ENCODE results near the gene LYVE1.

LYVE1 gene

DNA sequence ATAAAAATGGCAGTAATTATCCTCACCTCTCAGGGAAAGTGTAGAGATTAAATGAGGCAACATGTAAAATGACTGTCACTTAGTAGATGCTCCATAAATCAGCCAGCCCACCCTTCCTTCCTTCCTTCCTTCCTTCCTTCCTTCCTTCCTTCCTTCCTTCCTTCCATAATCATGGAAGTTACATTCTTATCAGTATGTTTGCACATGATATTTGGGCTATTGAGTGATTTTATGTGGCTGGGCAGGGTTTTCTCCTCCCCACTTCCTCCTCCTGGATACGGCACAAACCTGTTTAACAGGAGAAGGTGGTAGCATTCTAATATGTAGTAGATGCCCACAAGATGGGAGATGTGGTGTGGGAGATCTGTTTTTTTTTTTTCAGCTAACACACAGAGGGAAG is 11.9 kb downstream of the LYVE1 start:
- no peak for DNase-seq (ENCODE audit: low read depth)

GRCh38 chr11:10551845-10552352 is 16.6 kb downstream of the LYVE1 start:
- DNase-seq (ENCODE audit: low read depth), result no peak

DNA sequence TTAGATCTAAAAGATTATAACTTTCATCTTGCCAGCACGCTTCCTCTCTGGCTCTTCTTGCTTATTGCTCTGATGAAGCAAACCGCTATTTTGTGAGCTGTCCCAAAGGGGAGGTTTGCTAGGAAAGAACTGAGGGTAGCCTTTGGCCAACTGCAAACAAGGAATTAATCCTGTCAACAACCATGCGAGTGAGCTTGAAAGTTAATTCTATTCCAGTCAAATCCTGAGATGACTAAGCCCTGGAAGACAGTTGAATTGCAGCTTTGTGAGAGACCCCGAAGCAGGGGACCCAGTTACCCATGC is 17.2 kb downstream of the LYVE1 start:
- DNase-seq (ENCODE audit: low read depth), result no peak

- DNase-seq (ENCODE audit: low read depth), result no peak
Measured at GRCh38 chr11:10550503-10551289, 17.8 kb downstream of the LYVE1 start.

- DNase-seq (ENCODE audit: low read depth), result no peak
Measured at GRCh38 chr11:10544491-10545465, 23.7 kb downstream of the LYVE1 start.

DNA sequence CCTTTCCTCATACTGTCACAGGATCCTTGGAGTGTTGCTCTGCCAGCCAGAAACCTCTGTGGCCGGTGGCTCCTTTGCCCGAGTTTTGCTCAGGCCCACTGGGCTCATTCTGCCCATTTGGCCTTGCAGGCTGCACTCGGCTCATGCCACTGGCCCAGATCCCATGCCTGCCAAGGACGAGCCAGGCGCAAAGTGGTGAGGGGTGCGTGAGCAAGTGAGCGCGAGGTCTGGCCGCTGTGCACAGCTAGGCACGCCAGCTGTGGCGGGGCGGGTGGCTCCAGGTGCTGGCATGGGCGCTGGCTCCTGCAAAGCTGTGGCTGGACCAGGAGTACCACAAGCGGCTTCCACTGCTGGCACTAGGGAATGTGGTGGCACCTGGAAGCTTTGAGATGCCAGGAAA is 24.7 kb downstream of the LYVE1 start:
- no peak for DNase-seq (ENCODE audit: low read depth)

GRCh38 chr11:10542776-10543175 is 25.7 kb downstream of the LYVE1 start:
- DNase-seq (ENCODE audit: low read depth), result no peak

DNA sequence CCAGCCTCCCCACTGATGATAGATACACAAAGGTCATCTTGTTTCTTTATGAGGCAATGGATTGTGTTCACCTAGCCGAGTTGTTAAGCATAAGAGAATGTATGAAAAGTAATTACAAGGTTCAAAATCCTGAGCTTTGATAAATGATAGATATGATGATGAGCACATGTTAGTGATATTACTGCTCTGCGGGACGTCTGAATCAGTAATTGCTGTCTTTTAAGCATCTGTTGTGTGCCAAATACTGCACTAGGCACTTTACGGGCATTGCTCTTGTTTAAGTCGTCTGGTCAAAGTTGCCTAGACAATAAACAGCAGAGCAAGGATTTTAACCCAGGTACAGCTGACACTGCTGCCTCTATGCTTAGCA is 26.9 kb downstream of the LYVE1 start:
- no peak for DNase-seq (ENCODE audit: low read depth)

DNA sequence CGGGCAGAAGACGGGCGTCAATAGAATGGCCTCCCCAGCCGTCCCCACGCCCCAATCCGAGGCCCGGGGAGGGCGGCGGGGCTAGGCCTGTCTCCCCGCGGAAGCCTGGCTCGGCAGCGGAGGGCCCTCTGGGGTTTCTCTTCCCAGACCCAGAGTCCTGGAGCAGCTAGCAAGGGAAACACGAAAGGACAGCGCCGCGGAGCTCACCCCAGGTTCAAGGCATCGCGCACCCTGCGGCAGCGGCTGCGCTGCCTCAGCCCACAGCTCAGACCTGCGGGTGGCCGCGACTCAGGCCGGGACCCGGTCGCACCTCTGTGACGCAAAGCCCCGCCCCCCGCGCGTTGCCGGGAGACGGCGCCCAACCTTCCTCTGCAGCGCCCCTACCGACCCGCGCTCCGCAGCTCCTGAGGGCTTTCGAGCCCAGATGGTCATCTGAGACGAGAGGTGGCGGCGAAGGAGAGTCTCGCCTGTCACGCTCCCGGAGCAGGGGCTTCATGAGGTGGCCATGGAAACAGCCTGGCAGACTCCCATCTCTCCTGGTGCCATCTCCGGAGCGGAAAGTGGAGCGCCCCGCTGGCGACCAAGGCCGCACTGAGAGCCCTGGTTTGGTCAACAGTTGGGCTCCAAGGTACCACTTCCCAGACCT is 27.4 kb downstream of the LYVE1 start, which contains the start of gene RNF141:
RNF141 (minus strand) TSS at position 273 of the 646 bp plus-strand sequence. CDS start 7,029 bp downstream, outside the sequence.
- DNase-seq (ENCODE audit: low read depth), result peak; percentile 91

- no peak for DNase-seq (ENCODE audit: low read depth)
Measured at GRCh38 chr11:10540546-10540914, 27.9 kb downstream of the LYVE1 start.

- DNase-seq (ENCODE audit: low read depth), result no peak
Measured at GRCh38 chr11:10539339-10539738, 29.1 kb downstream of the LYVE1 start.

DNA sequence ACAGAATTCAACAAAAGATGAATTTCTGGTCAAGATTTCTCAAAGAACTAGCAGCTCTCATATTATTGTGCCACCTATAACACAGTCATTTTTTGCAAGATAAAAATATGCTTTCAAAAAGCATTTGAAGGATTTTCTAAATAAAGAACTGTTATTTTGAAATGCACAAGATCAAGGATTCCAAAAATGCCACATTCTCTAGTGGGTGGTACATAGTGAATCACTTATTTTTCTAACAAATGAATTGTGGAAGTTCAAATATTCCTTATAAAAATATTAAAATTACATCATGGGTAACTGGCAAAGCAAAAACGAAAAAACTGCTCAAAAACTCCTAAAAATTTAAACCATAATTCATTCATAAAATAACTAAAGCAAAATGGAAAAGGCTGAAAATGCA is 29.5 kb downstream of the LYVE1 start:
- no peak for DNase-seq (ENCODE audit: low read depth)

- DNase-seq (ENCODE audit: low read depth), result no peak
Measured at GRCh38 chr11:10537600-10537999, 30.9 kb downstream of the LYVE1 start.

- DNase-seq (ENCODE audit: low read depth), result no peak
Measured at GRCh38 chr11:10534316-10534715, 34.1 kb downstream of the LYVE1 start.

GRCh38 chr11:10533323-10533722 is 35.1 kb downstream of the LYVE1 start:
- DNase-seq (ENCODE audit: low read depth), result no peak

- DNase-seq (ENCODE audit: low read depth), result no peak
Measured at GRCh38 chr11:10532526-10532925, 35.9 kb downstream of the LYVE1 start.

DNA sequence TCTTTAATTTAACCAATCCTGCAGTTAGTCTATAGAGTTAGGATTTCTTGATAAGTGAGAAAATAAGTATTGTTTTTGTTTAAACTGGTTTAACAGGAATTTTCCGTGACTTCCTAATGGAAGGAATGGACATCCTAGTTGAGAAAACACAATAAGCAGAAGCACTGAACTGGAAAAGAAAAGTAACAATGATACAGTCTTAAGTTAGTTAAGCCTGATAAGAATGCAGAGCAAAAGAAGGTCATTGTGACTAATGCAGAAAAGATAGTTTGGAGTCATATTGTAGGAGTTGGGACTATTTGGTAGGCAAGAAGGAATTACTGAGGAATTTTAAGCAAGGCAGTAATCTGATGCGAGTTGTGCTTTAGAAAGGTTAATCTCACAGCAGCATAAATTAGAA is 39.2 kb downstream of the LYVE1 start:
- DNase-seq (ENCODE audit: low read depth), result no peak

DNA sequence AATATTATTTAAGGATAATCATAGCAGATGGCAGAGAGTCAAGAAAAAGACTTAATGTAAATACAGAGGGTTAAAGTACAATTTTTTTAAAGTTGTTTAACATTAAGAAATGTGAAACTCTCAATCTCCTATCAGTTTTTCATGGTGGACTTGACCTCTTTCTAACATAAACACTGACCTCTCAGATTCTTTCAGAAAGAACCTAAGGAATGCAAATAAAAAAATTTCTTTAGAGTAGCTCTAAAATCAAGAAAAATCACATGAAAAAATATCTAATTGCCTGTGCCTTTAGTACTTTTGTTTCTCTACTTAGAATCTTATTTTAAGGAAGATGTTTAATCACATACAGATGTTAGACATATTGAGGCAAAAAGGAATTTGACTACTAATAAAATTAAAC is 40.3 kb downstream of the LYVE1 start:
- no peak for DNase-seq (ENCODE audit: low read depth)

- DNase-seq (ENCODE audit: low read depth), result no peak
Measured at GRCh38 chr11:10526974-10527918, 41.2 kb downstream of the LYVE1 start.

GRCh38 chr11:10524471-10524870 is 44.0 kb downstream of the LYVE1 start:
- no peak for DNase-seq (ENCODE audit: low read depth)

- no peak for DNase-seq (ENCODE audit: low read depth)
Measured at GRCh38 chr11:10522921-10523320, 45.5 kb downstream of the LYVE1 start.

Measured in stimulated activated CD4-positive, alpha-beta T cell treated with anti-CD3 and anti-CD28 coated beads, Interleukin-2, amount 100 ng/mL, for 4 hours (primary cell).